ENCODE measurements around the gene TRPM7. TPM values are rescaled to one million over a fixed set of nuclear protein-coding genes. Genes with fewer than 3 reads are reported as not detected.

The TRPM7 gene
- total RNA-seq, 1 donor from 2014 or later = 32.2 TPM

- no peak for DNase-seq
- intact Hi-C loops (cut with micrococcal nuclease) = no loop called here
These were observed 166.7 kb downstream of the TRPM7 start for GRCh38 chr15:50519740-50520425.

GRCh38 chr15:50513001-50513400 lies 173.6 kb downstream of the TRPM7 start:
- Histone ChIP-seq H3K36me3 (no peaks in the 10 kb centered on the region), H3K27ac (replicated peaks) (no peak overlapping the region), H3K9me3 (replicated peaks) (peaks cover 5% of the 10 kb centered on the region), H3K4me1 (no peaks in the 10 kb centered on the region), H3K4me3 (no peak overlapping the region), H3K27me3 (ENCODE audit: low read depth) (no peaks in the 10 kb centered on the region)
- no peak for DNase-seq
- no peak for TF ChIP-seq CTCF (IDR thresholded peaks at IDR 0.05; ENCODE audit: borderline replicate concordance)
- intact Hi-C loops (cut with micrococcal nuclease) = no loop called here

More at GRCh38 chr15:50519740-50520425, 166.7 kb downstream of the TRPM7 start:
- Histone ChIP-seq H3K4me1 (no peaks in the 10 kb centered on the region), H3K27ac (replicated peaks) (no peak overlapping the region), H3K4me3 (no peak overlapping the region), H3K27me3 (ENCODE audit: low read depth) (no peaks in the 10 kb centered on the region), H3K9me3 (replicated peaks) (peaks cover 9% of the 10 kb centered on the region), H3K36me3 (no peaks in the 10 kb centered on the region)
- TF ChIP-seq CTCF (IDR thresholded peaks at IDR 0.05; ENCODE audit: borderline replicate concordance) = no peak

Other genes starting within 250 kb of the TRPM7 start
- gene USP50, start 140.1 kb downstream of the TRPM7 start, total RNA-seq = not detected
- gene SPPL2A, start 78.9 kb upstream of the TRPM7 start, total RNA-seq = 78.0 TPM
- gene AP4E1, start 221.9 kb upstream of the TRPM7 start, total RNA-seq = 8.0 TPM

All from left ventricle myocardium inferior (tissue), 1 donor.